IPS-11a (cell line): ENCODE measurements around the gene MND1.
"Not testable (repeated sequence)": the region's sequence is repeated elsewhere in the genome, so short reads cannot be mapped to it uniquely, and the experiment has no call there.

Experiments
- H3K4me3 ChIP-seq: one replicate; pipeline ENCODE4 v1.5.1; 2013; ENCODE audit warnings: low read depth, low read length, control low read depth

MND1 gene

DNA sequence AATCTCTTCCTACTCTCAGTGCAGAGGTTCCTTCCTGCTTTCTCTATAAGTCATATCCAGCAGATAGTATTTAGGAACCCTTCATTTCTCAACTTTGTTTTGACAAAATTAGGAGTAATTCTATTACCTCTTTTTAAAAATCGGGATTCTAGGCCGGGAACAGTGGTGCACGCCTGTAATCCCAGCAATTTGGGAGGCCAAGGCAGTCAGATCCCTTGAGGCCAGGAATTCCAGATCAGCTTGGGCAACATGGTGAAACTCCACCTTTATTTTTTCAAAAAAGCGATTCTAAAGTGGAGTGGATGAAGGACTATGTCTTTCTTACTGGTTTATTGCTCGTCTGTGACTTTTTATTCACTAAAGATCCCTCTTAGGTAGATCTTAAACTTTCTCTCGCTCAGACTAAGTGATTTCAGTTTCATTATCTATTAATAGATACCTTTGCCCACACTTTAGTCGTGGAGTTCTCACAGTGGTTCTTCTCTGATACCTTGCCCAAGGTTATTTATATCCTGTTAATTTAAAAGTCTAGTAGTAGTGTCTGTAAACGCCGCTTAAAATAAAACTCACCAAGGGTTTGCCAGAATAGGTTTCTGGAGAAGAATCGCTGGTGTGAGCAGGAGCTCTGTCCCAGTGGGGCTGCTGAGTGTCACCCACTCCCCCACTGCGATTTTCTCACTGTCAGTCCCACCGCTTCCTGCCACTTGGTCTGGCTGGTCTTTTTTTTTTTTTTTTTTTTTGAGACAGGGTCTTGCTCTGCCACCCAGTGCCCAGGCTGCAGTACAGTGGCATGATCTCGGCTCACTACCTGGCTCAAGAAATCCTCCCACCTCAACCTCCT is 94.6 kb downstream of the MND1 start:
- H3K4me3 ChIP-seq = no peak overlapping the region

DNA sequence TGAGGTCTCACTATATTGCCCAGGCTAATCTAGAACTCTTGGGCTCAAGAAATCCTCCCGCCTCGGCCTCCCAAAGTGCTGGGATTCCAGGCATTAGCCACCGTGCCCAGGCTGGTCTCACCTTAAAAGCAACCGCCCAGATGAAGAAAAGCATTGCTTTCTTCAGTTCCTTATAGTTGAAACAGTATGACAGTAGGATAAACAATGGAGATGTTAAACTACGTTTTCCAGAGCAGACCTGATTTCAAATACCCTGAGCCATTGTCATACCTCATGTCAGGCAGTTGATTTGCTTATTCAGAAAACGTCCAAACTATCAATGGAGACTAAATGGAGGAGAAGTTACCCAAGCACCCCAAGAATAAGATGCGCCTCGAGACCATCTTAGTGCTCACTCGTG is 95.3 kb downstream of the MND1 start:
- H3K4me3 ChIP-seq = no peak overlapping the region

DNA sequence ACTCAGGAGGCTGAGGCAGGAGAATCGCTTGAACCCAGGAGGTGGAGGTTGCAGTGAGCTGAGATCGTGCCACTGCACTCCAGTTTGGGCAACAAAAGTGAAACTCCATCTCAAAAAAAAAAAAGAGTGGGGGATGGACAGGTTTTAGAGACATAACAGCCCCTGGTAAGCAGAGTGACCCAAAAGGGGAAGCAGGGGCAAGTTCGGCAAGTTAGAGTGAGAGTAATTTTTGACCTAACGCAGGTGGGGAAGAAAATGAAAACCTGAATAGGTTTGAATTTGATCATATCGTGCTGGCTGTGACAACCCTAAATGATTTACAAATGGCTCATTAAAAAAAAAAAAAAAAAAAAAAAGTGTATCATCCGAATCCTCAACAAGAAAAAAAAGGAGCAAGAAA is 96.0 kb downstream of the MND1 start:
- no peak overlapping the region for H3K4me3 ChIP-seq

DNA sequence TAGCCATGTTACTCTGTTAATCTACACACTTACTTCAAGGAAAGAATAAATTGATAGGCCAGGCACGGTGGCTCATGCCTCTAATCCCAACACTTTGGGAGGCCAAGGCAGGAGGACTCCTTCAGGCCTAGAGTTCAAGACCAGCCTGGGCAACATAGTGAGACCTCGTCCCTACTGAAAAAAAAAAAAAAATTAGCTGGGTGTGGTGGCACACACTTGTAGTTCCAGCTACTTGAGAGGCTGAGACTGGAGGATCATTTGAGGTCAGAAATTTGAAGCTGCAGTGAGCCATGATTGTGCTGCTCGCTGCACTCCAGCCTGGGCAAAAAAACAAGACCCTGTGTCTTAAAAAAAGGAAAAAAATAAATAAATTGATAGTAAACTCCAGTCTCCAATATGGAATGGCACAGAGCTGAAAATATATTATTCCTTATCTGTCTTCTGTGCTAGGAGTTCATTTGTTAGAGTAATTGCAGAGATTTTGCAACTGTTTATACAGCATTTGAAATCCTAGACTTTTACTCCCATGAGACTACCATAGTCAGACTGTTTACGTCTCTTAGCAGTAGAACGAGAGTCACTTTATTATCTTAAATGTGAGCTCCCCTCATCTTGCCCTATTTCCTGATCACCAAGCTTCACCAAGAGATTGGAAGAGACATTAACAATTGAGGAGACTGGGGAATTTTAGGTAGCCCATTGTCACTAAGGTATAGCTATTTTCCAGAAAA is 102.9 kb downstream of the MND1 start:
- no peak overlapping the region for H3K4me3 ChIP-seq

- no peak overlapping the region for H3K4me3 ChIP-seq
Measured at GRCh38 chr4:153448003-153448731, 103.7 kb downstream of the MND1 start.

DNA sequence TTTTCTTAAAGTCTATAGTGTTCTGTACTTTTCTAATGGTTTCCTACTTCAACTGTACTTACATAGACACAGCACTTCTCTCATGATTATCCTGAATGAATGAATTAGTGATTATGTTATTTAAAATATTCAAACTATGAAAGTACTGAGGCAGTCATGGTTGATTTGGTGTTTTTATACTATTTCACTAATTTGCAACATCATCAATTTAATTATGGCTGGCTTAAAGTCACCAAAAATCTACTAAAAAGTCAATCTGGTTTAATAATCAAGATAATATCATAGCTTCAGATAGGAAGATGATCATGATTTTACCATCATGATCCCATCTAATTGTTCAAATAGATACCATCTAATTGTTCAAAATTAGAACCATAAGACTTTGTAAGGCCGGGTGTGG is 104.8 kb downstream of the MND1 start:
- H3K4me3 ChIP-seq = no peak overlapping the region

GRCh38 chr4:153450544-153450917 is 106.0 kb downstream of the MND1 start:
- no peak overlapping the region for H3K4me3 ChIP-seq

GRCh38 chr4:153451145-153451544 is 106.7 kb downstream of the MND1 start:
- not testable (repeated sequence) for H3K4me3 ChIP-seq

DNA sequence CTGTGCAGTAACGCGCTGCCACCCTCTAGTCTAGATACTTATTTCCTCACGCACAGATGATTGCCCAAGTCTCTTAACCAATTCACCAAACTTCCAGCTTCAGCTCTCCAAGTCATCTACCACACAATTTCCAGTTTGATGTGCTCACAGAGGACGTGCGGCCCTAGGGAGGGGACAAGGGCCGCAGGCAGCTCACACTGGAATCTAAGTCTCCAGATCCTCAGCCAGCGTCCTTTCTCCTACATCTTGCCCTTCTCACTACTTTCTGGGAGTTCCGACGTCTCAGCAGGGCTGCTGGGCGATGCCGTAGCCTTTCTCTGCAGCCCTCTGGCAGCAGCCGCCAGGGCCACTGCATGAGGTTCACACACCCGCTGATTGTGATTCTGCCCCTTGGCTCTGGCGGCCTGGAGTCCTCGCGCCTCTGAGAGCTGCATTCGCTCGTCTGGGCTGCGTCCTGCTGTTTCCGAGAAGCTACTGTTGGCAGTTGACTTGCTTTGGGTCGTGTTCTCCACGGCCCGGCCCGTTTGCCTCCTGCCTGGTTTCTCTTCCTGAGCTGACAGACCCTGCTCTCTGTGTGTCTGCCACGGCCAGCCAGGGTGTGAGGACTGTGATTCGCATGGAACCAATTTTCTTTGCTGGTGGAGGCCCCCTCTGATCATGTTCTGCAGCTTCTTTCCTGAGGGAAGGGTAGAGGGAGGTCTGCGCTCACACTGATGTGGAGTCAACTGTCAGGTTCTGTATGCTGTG is 107.6 kb downstream of the MND1 start:
- H3K4me3 ChIP-seq = no peak overlapping the region

- no peak overlapping the region for H3K4me3 ChIP-seq
Measured at GRCh38 chr4:153452658-153453378, 108.3 kb downstream of the MND1 start.

DNA sequence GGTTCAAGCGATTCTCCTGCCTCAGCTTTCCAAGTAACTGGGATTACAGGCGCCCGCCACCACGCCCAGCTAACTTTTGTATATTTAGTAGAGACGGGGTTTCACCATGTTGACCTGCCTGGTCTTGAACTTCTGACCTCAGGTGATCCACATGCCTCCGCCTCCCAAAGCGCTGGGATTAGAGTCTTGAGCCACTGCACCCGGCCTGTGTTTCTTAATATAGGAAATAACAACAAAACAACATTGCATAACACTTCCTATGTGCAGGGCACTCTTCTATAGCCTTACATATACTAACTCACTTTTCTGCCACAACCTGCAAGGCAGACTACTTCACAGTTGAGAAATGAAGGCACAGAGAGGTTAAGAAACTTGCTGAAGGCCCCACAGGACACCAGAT is 108.9 kb downstream of the MND1 start:
- no peak overlapping the region for H3K4me3 ChIP-seq

DNA sequence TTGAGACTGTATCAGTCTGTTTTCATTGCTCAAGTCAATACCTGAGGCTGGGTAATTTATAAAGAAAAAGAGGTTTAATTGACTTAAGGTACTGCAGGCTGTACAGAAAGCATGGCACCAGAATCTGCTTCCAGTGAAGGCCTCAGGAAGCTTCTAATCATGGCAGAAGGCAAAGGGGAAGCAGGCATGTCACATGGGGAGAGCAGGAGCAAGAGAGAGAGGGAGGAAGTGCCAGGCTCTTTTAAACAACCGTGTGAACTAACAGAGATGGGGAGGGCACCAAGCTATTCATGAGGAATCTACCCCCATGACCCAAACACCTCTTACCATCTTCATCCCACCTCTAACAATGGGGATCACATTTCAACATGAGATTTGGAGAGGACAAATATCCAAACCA is 114.5 kb downstream of the MND1 start:
- no peak overlapping the region for H3K4me3 ChIP-seq

GRCh38 chr4:153461549-153461948 is 117.1 kb downstream of the MND1 start:
- not testable (repeated sequence) for H3K4me3 ChIP-seq

DNA sequence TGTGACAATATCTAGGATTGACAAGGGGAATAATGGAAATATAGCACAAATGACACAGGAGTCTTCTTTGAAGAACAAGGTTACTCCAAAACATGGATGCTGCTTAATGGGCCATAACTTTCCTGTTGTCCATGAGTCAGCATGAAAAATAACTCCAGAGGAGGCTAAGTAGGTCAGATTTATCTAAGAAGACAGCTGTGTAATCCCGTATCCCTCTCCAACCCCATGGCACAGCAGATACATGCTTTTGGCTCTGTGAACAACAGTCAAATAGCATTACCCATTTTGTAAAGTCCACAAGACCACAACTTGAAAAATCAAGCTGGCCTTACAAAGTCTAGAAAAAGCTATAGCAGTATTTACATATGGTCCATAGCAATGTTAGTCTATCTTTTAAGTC is 119.6 kb downstream of the MND1 start:
- no peak overlapping the region for H3K4me3 ChIP-seq
